Smooth muscle cell (in vitro differentiated cells): ENCODE data around the gene ATP7A. TPM values are rescaled to one million over a fixed set of nuclear protein-coding genes. Genes with fewer than 3 reads are reported as not detected.

Experiments
- DNase-seq: peaks from one replicate; lab custom pipeline; 2025; ENCODE audit not compliant: unreplicated experiment; lab: John Stamatoyannopoulos, UW
- H2AFZ ChIP-seq: fragments of 200-600 bp; sonication (generic); 2 replicates; pipeline ENCODE4 v1.6.0; 2016; ENCODE audit warnings: antibody characterized with exemption, low read depth, mild to moderate bottlenecking
- H3F3A ChIP-seq: fragments of 200-600 bp; sonication (generic); 2 replicates; pipeline ENCODE4 v1.6.0; 2017; ENCODE audit warnings: antibody characterized with exemption, low read depth
- H3K27ac ChIP-seq: fragments of 200-600 bp; sonication (generic); 2 replicates; pipeline ENCODE4 v1.5.1; 2016; ENCODE audit warnings: low read depth, mild to moderate bottlenecking
- H3K27me3 ChIP-seq: fragments of 200-600 bp; sonication (generic); 2 replicates; pipeline ENCODE4 v1.6.1; 2016; ENCODE audit warnings: low read depth, mild to moderate bottlenecking
- H3K36me3 ChIP-seq: fragments of 200-600 bp; sonication (generic); 2 replicates; pipeline ENCODE4 v1.5.1; 2016; ENCODE audit warnings: low read depth
- H3K4me1 ChIP-seq: fragments of 200-600 bp; sonication (generic); 2 replicates; pipeline ENCODE4 v1.5.1; 2016; ENCODE audit warnings: low read depth
- H3K4me2 ChIP-seq: fragments of 200-600 bp; sonication (generic); 2 replicates; pipeline ENCODE4 v1.6.0; 2016; ENCODE audit warnings: mild to moderate bottlenecking
- H3K4me3 ChIP-seq: fragments of 200-600 bp; sonication (generic); 2 replicates; pipeline ENCODE4 v1.5.1; 2016; ENCODE audit warnings: mild to moderate bottlenecking
- H3K79me2 ChIP-seq: fragments of 200-600 bp; sonication (generic); 2 replicates; pipeline ENCODE4 v1.6.0; 2016; ENCODE audit warnings: low read depth, mild to moderate bottlenecking
- H3K9ac ChIP-seq: fragments of 200-600 bp; sonication (generic); 2 replicates; pipeline ENCODE4 v1.6.0; 2016; ENCODE audit warnings: low read depth
- H3K9me3 ChIP-seq: fragments of 200-600 bp; sonication (generic); replicated peaks from 2 replicates; pipeline ENCODE4 v1.5.1; 2016; ENCODE audit warnings: low read depth
- H4K20me1 ChIP-seq: fragments of 200-600 bp; sonication (generic); 2 replicates; pipeline ENCODE4 v1.6.0; 2016; ENCODE audit warnings: low read depth
- CTCF ChIP-seq: fragments of 200-600 bp; sonication (generic); IDR thresholded peaks from 2 replicates; pipeline ENCODE4 v1.5.1; 2017; ENCODE audit warnings: borderline replicate concordance, mild to moderate bottlenecking, antibody characterized with exemption; ENCODE audit not compliant: insufficient read depth, poor library complexity, severe bottlenecking
- WGBS: methylation state at CpG from one replicate; pipeline ENCODE4 v1.1.7; 2016; ENCODE audit warnings: low lambda C conversion rate; 5-methylcytosine and 5-hydroxymethylcytosine counted together
- polyA plus RNA-seq: library from polyadenylated mRNA; unstranded; fragments of >200 nt; fragmentation: Nextera tagmentation; extraction: Ambion mirVana; gene quantifications from 2 replicates; pipeline ENCODE4 v1.2.1, GENCODE V29; 2016
- total RNA-seq: library from RNA; depleted of rRNA; stranded (reverse); fragments of >200 nt; gene quantifications from 2 replicates; pipeline ENCODE4 v1.2.3, GENCODE V29; 2014

Gene ATP7A
- total and polyA plus RNA-seq, 2 experiments from 2014 or later = 7.2 to 20.5 TPM

DNA sequence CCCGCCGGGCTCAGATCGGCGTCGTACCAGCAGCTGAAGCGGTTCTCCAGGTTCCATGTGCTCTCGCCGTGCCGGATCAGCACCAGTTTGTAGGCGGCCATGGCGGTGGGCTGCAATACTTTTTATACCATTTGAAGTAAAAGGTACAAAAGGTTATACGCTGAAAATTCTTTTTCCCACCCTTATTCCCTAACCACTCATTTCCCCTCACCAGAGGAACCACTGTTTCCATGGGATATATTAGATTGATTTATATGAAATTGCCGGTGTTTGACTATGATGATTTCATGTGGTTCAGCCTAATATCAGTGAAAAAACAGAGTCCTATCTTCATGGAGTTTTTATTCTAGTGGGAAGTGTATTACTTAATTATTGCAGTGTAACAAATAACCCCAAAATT lies 59.0 kb downstream of the ATP7A start, which contains the start of gene PGAM4:
TSS of gene PGAM4 (minus strand) at position 101 of the 400 bp plus-strand sequence. CDS start at position 101, 0 bp downstream.
- Histone ChIP-seq H3K36me3 (no peaks in the 10 kb centered on the region), H3K79me2 (no peaks in the 10 kb centered on the region), H2AFZ (no peak within 1 kb of the TSS), H3K9ac (no peak within 1 kb of the TSS), H3K27me3 (no peaks in the 10 kb centered on the region), H3K9me3 (peaks cover 6% of the 10 kb centered on the region), H3K27ac (no peak within 1 kb of the TSS), H3F3A (no peaks in the 10 kb centered on the region), H4K20me1 (no peaks in the 10 kb centered on the region), H3K4me3 (no peak within 1 kb of the TSS), H3K4me1 (no peaks in the 10 kb centered on the region), H3K4me2 (no peak within 1 kb of the TSS)
- WGBS = 89% methylated on average over 13 of the region's 13 CpGs
- no peak for DNase-seq
- TF ChIP-seq CTCF = no peak

DNA sequence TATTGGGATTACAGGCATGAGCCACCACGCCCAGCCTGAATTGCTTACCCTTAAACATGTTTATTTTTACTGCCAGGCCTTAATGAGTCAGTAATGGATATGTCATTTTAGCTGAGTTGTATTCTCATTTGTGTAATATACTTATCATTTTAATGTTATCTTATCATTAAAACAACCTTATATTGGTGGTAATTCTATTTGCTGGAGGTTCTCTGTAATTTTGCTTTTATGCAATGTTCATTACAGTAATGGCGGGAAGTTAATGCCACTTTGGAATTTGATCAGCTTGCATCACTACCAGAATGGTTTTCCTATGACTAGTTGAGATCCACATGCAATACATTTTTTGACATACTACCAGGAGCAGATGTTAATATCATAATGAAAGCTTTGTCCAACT lies 65.3 kb downstream of the ATP7A start:
- WGBS = 69% methylated on average over 2 of the region's 2 CpGs
- H3K27ac ChIP-seq = no peak overlapping the region
- H2AFZ ChIP-seq = no peak overlapping the region
- H3K4me3 ChIP-seq = no peak overlapping the region
- H3K4me2 ChIP-seq = no peak overlapping the region
- peaks cover 6% of the 10 kb centered on the region for H3K9me3 ChIP-seq
- H3F3A ChIP-seq = no peaks in the 10 kb centered on the region
- H3K9ac ChIP-seq = no peak overlapping the region
- H3K4me1 ChIP-seq = no peaks in the 10 kb centered on the region
- H4K20me1 ChIP-seq = no peaks in the 10 kb centered on the region
- no peak for DNase-seq
- H3K79me2 ChIP-seq = no peaks in the 10 kb centered on the region
- H3K36me3 ChIP-seq = no peaks in the 10 kb centered on the region
- no peaks in the 10 kb centered on the region for H3K27me3 ChIP-seq
- no peak for TF ChIP-seq CTCF

DNA sequence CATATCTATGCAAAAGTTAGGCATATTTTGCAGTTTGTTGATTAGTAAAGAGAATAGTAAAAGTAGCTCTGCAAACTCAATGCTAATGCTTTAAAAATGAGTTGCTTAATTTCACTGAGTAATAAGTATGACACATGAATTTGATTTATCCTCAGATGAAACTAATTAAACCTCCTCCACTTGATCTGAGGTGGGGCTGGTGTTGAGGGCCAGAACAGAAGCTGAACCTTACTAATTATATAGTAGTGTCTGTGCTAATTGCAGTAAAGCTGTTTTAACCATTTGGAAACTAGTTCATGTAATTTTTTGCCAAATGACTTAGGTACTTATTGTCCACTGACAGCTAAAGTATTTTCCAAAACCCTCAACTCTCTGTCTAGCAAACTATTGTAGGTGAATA lies 66.6 kb downstream of the ATP7A start:
- H3K79me2 ChIP-seq = no peaks in the 10 kb centered on the region
- no peaks in the 10 kb centered on the region for H3K36me3 ChIP-seq
- no peak for DNase-seq

More for the DNA sequence above, 66.6 kb downstream of the ATP7A start:
- Histone ChIP-seq H3K4me2 (no peak overlapping the region), H3K9ac (no peak overlapping the region), H4K20me1 (no peaks in the 10 kb centered on the region), H3K27ac (no peak overlapping the region), H3K4me1 (no peaks in the 10 kb centered on the region), H3K9me3 (peaks cover 6% of the 10 kb centered on the region), H3K4me3 (no peak overlapping the region), H3K27me3 (no peaks in the 10 kb centered on the region), H3F3A (no peaks in the 10 kb centered on the region), H2AFZ (no peak overlapping the region)
- TF ChIP-seq CTCF = no peak
